Ovary (tissue), 3 donors: ENCODE measurements around the gene CD109.

Experiments used
- EP300 ChIP-seq: sonication (generic); formaldehyde crosslinking; IDR thresholded peaks from one replicate; pipeline ENCODE4 v1.6.1; 2017; ENCODE audit warnings: antibody characterized with exemption
- TF ChIP-seq, protein P1 (sequence below), 3 donors: fragments of 450-650 bp in 2 of 3; fragments of 200-600 bp in 1 of 3; IDR thresholded peaks; one replicate each; pipeline versions ENCODE4 v1.5.1 to v1.8.0; 2016 to 2022; ENCODE audit warnings: antibody characterized with exemption in 3 of 3, mild to moderate bottlenecking in 1 of 3
- donor health status: DM: no; HTN: no; CAD: no.

DNA sequence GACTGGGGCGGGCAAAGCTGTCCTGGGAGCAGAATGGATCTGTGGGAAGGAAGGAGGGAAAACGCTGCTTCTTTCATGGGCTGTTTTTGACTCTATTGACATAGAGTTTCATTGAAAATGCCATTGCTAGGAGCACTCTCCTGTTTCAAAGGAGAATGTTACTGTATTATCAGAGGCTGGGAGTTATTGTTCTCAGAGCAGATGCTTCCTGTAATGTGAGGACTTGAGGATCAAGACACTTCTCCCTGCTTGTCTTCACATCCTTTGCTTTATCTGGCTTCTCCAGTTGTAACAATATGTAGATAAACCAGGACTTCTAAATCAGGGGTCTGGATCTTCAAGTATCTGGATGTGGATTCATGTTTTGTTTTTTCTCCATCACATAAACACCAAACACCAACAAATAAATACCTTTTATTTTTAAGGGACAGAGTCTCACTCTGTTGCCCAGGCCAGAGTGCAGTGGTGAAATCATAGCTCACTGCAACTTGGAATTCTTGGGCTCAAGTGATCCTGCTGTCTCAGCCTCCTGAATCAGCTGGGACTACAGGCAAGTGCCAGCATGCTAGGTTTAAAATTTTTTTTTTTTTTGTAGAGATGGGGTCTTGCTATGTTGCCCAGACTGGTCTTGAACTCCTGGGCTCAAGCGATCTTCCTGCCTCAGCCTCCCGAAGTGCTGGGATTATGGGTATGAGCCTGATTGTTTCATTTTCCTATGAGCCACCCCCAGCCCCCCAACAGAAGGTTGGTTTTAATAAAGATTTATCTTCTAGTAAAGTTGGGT lies 3.9 kb downstream of the CD109 start:
- TF ChIP-seq, protein P1, sequence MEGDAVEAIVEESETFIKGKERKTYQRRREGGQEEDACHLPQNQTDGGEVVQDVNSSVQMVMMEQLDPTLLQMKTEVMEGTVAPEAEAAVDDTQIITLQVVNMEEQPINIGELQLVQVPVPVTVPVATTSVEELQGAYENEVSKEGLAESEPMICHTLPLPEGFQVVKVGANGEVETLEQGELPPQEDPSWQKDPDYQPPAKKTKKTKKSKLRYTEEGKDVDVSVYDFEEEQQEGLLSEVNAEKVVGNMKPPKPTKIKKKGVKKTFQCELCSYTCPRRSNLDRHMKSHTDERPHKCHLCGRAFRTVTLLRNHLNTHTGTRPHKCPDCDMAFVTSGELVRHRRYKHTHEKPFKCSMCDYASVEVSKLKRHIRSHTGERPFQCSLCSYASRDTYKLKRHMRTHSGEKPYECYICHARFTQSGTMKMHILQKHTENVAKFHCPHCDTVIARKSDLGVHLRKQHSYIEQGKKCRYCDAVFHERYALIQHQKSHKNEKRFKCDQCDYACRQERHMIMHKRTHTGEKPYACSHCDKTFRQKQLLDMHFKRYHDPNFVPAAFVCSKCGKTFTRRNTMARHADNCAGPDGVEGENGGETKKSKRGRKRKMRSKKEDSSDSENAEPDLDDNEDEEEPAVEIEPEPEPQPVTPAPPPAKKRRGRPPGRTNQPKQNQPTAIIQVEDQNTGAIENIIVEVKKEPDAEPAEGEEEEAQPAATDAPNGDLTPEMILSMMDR (IDR thresholded peaks at IDR 0.05) = no peak
- no peak for TF ChIP-seq EP300
